Inferior parietal cortex (tissue), 1 donor: ENCODE results near the gene LPAR5.

Experiments used
- DNase-seq: peaks from one replicate; pipeline ENCODE4 v3.0.0-alpha.2; 2016; ENCODE audit errors: extremely low spot score

Gene LPAR5

DNA sequence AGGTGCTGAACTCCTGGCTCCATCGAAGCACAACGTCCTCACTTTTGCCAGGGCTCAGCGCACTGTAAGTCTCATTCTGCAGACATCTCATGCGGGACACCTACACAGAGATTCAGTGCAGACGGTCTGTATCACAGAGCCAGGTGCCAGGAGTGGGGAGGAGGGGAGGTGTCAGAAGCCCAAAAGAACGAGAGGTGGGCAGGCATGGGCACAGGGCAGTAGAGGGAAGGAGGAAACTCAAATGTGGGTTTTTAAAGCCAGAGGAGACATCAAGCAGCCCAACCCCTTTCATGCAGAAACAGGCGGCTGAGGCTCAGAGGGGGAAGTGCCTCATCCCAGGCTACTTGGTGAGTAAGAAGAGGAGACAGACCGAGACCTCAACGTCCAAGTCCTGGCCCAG lies 2.5 kb upstream of the LPAR5 start:
- no peak for DNase-seq

- no peak for DNase-seq
Observed at GRCh38 chr12:6635375-6635855, 344 bp downstream of the LPAR5 start.

- DNase-seq: no peak
Observed at GRCh38 chr12:6632026-6632983, 3.5 kb downstream of the LPAR5 start.

- no peak for DNase-seq
Observed at GRCh38 chr12:6631549-6631961, 4.2 kb downstream of the LPAR5 start.

DNA sequence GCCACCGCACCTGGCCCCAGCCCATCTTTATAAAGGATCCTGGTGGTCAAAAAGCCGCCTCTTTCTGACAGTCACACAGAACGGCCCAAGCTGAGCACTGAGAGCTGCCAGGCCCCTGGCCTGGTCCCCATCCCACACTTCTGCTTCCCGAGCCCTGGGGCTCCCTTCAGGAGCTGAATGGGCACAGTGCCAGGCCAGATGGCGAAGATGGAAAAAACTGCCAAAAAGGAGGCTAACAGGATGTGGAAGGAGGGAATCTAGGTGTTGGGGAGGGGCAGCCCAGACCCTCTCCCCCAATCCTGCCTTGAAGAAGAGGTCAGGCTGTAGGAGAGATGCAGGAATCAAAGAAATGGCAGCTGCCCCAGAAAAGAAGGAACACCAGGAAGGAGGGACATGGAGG lies 5.0 kb downstream of the LPAR5 start:
- no peak for DNase-seq

DNA sequence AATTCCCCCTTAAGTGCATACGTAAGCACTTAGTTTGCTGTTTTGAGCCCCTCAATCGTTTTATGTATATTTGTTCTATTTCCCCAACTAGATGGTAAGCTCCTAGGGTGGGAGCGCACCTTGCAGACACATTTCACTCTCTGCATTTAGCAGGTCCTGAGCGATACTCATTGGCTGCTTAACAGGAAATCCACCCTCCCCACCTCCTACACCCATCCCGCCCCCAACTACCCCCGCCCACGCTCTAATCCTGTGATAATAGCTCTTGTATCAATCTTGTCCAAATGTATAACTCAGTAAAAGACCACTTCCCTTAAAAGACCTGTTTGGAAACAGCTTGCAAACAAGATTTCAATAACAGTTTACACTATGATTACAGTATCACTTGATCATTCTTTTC lies 8.1 kb downstream of the LPAR5 start:
- no peak for DNase-seq

GRCh38 chr12:6626654-6627283 lies 9.0 kb downstream of the LPAR5 start:
- no peak for DNase-seq

DNA sequence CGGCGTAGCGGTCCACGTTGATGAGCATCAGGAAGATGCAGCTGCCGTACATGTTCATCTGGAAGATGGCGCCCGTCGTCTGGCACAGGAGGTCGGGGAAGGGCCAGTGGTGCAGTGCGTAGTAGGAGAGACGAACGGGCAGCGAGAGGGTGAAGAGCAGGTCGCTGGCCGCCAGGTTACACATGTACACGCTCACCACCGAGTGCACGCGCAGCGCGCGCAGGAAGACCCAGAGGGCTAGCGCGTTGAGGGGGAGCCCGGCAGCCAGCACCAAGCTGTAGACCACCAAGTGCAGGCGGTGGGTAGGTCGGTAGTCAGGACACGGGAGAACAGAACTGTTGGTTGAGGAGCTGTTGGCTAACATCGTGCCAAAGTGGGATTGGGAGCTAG lies 14.9 kb downstream of the LPAR5 start:
- no peak for DNase-seq

GRCh38 chr12:6620137-6620884 lies 15.4 kb downstream of the LPAR5 start:
- no peak for DNase-seq

DNA sequence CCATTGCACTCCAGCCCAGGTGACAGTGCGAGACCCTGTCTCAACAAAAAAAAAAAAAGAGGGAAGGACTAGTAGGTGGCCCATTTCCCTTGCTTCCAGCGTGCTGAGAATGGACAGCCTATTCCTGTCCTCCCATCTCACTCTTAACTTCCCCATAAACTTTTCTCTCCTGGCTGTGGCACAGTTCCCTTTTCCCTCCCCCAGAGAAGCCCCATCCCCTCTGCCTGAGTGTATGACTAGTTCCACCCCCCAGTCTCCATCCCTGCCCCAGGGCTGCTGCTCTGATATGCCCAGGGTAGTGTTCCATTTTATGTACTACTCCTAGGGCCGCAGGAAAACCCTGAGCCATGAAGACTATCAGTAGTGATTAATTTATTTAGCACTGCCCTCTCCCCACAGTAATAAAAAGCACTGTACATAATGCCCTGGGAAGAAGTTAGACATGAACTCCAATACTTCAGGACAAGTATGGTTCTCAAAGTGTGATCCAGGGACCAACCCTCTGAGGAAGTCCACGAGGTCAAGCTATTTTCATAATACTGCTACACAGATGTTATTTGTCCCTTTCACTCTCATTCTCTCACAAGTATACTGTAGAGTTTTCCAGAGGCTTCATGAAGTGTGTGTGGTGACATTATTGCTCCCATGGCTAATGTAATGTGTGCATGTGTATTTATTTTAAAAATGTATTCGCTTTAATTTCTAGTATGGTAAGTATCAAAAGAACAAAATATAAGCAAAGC lies 17.1 kb downstream of the LPAR5 start:
- DNase-seq: no peak

DNA sequence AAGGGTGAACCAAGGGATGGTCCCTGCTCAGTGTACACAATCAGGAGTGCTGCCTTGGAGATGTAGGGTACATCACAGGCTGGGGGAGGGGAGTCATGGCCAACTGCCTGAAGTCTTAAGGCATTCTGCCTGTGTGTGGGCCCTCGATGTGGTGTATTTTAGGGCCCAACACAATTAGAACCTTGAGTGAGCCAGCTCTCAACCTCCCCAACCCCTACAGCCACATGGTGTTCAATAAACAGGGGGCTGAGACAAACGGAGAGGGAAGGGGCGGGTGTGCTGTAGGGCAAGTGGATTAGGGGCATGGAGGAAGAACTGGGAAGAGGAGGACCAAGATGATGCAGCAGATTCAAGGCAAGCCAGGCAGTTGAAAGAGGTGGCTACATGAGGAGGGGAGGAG lies 20.0 kb downstream of the LPAR5 start:
- DNase-seq: no peak

- DNase-seq: no peak
Observed at GRCh38 chr12:6614513-6615172, 21.1 kb downstream of the LPAR5 start.

- DNase-seq: peak; percentile 93
Observed at GRCh38 chr12:6613776-6614512, 21.8 kb downstream of the LPAR5 start.

DNA sequence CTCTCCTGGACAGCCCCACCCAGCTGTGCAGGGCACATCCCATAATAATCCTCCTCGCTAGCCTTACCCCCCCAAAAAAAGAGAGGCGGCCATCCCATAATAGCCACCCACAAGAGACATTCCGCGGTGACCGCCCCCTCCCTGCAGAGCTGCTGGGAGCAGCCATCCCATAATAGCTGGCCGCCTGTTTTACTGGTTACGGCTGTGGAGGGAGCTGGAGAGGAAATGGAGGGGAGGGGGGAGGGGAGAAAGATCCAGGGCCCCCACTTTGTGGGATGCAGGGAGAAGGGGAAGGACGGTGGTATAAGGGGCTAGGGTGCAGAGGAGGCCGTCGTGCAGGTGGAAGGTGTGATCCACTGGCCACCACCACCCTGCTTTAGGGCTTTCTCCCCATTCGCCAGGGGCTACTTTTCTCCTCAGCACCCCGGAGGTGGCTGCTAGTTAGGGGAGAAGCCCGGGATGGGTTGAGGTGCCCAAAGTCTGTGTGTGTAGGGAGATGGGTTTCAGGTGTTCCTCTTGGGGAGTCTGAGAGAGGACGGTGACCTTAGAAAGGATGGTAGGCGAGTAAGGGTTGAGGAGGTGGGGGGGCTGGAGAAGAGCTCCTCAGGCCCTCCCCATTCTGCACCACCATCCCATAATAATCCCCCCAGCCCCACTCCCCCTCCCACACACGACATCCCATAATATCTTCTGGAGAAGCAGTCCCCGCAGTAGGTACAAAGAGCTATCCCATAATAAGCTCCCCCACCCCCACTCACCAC lies 22.6 kb downstream of the LPAR5 start:
- DNase-seq: peak; percentile 73

DNA sequence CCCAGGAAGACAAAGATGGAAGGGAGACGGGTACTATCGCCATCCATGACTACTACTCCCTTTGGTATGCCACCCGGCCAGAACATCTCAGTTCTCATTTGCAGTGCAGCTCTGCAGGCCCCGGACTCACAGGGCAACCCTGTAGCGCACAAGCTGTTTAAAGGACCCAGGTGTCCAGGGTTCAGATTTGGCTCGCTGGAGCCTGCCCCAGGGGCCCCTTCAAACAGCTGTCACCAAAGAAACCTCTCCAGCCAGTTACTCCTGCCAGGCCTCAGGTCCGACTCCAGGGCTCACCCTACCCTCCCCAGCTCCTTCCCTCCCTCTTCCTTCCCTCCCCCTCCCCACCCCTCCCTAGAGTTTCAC lies 23.1 kb downstream of the LPAR5 start:
- DNase-seq: no peak

DNA sequence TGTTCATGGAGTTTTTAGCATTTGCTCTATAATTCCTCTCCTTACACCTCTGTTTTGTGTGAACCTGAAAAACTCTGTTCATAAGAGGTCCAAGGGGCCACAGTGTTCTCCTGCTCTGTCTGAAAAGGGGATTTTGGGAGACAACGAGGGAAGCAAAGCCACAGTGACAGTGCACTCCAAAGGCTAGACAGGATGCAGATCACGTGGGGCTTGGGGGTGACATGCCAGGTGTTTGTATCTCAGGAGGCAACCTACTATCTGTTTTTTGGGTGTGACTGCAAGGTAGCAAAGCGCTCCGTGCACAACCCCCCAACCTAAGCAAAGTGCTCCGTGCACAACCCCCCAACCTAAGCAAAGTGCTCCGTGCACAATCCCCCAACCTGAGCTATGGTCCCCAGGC lies 23.5 kb downstream of the LPAR5 start:
- no peak for DNase-seq

GRCh38 chr12:6608592-6609281 lies 27.0 kb downstream of the LPAR5 start:
- no peak for DNase-seq

DNA sequence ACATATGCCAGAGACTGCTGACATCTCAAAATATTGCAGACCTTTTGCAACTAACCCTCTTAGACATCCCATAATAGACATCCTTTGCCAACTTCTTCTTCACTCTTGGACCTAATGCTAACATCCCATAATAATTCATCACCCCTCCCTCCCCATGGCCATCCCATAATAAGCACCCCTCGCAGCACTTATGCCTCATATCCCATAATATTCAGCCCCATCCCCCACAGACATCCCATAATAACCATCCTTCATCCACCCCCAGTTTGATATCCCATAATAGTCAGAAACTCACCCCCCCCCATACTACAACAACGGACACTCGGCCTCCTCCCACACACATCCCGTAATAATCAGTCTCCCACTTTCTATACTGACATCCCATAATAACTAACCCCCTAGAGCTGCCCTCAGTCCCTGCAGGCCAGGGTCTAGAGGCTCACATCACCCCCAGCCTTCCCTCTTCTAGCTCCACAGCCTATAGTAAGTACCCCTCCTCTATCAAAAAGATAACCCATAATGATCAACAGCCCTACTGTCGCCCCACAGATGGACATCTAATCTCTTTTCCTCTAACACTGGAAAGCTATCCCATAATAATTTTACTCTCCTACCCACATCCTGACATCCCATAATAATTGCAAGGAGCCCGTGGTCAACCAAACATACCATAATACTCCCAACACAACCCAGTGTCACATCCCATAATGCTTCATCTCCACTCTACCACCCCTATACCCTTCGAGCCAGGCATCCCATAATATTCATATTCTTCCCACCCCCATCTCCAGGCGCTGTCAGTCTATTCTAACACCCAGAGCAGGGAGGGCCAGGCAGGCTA lies 27.8 kb downstream of the LPAR5 start:
- DNase-seq: peak; percentile 76
